Sigmoid colon (tissue), 3 donors: Measurements from ENCODE around the gene EXOSC10.

ENCODE experiments used
- CTCF ChIP-seq, 4 experiments: fragments of 450-650 bp in 3 of 4; fragments of 200-600 bp in 1 of 4; IDR thresholded peaks; one replicate each; pipeline ENCODE4 v1.5.1; 2016 to 2019; ENCODE audit warnings: antibody characterized with exemption in 4 of 4, mild to moderate bottlenecking in 3 of 4, moderate library complexity in 2 of 4
- POLR2A ChIP-seq, 2 donors: fragments of 450-650 bp; IDR thresholded peaks; one replicate each; pipeline ENCODE4 v1.6.1; 2016; ENCODE audit warnings: antibody characterized with exemption in 2 of 2, mild to moderate bottlenecking in 2 of 2, moderate library complexity in 2 of 2

- no peak for TF ChIP-seq CTCF (IDR thresholded peaks at IDR 0.05)
- TF ChIP-seq POLR2A (IDR thresholded peaks at IDR 0.05): no peak
These were observed 47.7 kb downstream of the EXOSC10 start for GRCh38 chr1:11051781-11052511.
